Stimulated activated CD4-positive, alpha-beta T cell treated with anti-CD3 and anti-CD28 coated beads, Interleukin-15, amount 100 ng/mL, for 1 hour (primary cell): ENCODE measurements around the gene PKHD1.
"Not testable (repeated sequence)": the region's sequence is repeated elsewhere in the genome, so short reads cannot be mapped to it uniquely, and the experiment has no call there.

Experiments used
- DNase-seq, 2 donors: peaks; one replicate each; pipeline ENCODE4 v3.0.0-alpha.2; 2020; ENCODE audit warnings: low read depth in 1 of 2, low spot score in 1 of 2

The PKHD1 gene

GRCh38 chr6:51865176-51865575, 222.2 kb downstream of the PKHD1 start:
- DNase-seq: no peak

GRCh38 chr6:51857134-51857533, 230.3 kb downstream of the PKHD1 start:
- DNase-seq: no peak

GRCh38 chr6:51856508-51856907, 230.9 kb downstream of the PKHD1 start:
- no peak for DNase-seq

- no peak for DNase-seq
These were observed 231.9 kb downstream of the PKHD1 start for GRCh38 chr6:51855310-51856082.

GRCh38 chr6:51854876-51855275, 232.5 kb downstream of the PKHD1 start:
- no peak for DNase-seq

DNA sequence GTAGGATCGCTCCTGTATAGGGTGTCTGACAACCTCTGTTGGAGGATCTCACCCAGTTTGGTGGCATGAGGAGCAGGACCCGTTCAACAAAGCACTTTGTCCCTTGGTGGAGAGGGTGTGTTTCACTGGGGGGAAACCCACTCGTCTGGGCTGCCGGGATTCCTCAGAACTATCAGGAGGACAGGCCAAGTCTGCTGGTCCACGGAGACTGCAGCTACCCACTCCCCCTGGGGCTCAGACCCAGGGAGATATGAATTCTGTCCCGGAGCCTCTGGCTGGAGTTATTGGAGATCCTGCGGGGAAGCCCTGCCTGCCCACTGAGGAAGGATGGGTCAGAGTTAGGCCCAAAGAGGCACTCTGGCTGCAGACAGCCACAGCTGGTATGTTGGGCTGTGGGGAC, 233.1 kb downstream of the PKHD1 start:
- no peak for DNase-seq

- not testable (repeated sequence) for DNase-seq
These were observed 234.3 kb downstream of the PKHD1 start for GRCh38 chr6:51853109-51853508.

GRCh38 chr6:51846531-51846930, 240.9 kb downstream of the PKHD1 start:
- DNase-seq: no peak

- no peak for DNase-seq
These were observed 243.1 kb downstream of the PKHD1 start for GRCh38 chr6:51844336-51844735.

- DNase-seq: no peak
These were observed 243.9 kb downstream of the PKHD1 start for GRCh38 chr6:51843456-51844056.

GRCh38 chr6:51842804-51843378, 244.5 kb downstream of the PKHD1 start:
- DNase-seq: no peak

DNA sequence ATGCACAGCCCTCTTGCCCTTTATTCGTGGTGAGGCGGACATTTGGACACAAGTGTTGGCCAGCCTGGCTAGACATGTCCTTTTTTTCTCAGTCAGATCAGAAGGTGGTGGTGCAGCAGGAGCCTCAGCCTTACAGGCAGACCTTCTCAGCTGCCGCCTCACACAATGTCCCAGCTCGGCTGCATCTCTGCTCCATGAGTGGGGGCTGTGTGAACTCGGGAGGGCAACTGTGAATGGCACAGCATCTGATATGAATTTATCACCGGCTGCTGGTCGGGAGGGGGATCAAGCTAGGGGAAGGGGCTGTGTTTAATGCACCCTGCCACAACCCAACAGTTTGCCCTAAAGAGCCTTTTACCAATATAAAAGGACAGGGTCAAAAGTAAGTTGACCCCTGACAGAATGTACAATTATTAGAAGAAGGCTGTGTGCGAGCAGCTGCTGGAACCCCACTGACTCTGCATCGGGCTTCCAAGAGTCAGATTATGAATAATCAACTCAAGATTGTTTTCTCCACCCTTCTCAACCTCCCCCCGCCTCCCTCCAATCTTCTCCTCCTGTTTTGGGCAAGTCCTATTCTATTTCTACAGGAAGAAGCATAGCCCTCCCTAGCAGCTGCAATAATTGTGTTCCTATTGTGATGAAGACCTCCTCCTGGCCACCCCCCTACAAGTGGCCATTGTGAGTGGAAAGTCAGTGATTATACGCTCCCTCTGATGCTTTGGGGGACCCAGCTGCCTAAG, 245.2 kb downstream of the PKHD1 start:
- DNase-seq: no peak

- DNase-seq: no peak
These were observed 245.8 kb downstream of the PKHD1 start for GRCh38 chr6:51841626-51842025.

GRCh38 chr6:51839726-51840374, 247.6 kb downstream of the PKHD1 start:
- no peak for DNase-seq

DNA sequence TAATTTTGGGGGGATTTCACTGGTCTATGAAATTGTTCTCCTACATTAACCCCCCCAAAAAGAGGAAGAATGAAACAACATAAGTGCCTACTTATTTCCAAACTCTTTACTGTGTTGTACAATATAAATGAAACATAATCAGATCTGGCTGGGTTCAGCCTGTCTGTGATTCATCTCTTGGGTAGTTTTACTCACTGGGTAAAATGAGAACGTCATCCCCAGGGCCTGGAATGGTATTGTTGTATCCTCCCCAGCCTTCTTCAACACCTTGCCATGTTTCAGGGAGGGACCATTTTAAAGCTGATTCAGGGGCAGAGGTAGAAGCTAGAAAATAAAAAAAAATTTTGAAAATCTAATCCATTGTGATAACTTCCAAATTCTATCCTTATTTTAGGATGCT, 256.7 kb downstream of the PKHD1 start:
- no peak for DNase-seq

GRCh38 chr6:51827580-51827979, 259.8 kb downstream of the PKHD1 start:
- no peak for DNase-seq

GRCh38 chr6:51824940-51825339, 262.5 kb downstream of the PKHD1 start:
- no peak for DNase-seq

DNA sequence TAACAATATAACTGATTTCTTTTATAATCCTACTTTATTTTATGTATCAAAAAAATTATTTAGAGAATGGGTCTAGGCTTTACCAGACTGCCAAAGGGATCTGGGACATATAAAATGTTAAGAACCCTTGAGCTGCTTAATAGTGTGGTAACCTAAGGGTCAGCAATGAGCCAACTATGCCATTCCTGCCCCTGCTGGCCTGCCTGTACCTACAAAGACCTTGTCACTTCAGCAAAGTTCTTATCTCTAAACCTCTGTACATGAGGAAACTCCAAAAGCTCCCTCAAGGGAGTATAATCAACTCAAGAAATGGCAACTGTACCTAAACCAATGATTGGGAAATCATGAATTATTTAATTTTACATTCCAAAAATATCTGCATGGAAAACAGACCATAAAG, 266.9 kb downstream of the PKHD1 start:
- DNase-seq: no peak

DNA sequence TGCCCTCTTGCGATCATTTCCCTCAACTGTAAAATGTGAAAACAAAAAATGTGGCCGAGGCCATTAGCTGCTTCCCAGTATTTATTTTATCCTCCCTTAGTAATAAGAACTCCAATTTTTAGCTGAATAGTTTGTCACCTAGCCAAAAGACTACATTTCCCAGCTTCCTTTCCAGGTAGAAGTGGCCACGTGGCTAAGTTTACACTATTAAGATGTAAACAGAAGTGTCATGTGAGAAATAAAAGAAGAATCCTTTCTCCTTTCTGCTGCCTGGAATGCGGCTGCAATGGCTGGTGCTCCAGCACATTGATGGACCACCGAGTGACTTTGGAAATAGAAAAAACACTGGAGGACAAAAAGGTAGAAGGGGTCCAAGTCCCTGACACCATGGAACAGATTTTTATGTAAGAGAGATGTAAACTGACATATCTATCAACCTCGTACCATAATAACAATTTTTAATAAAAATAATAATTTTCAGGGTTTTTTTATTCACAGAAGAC, 268.8 kb downstream of the PKHD1 start:
- DNase-seq: no peak

DNA sequence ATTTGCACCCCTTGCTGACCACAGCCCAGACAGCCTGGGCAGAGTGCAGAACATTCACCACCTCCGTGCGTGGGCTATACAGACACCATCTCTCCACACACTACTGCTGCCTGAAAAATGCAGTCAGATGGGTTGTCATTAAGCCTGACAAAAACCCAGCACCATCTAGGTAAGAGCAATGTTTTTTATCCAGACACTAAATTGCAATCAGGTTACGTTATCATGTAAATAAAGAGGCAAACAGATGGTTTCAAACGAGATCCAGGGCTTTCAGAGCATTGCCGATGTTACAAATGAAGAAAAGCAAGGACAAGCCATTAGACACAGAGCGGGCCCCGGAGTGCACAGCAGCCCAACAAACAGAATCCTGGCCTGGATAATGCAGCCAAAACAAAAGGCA, 269.6 kb downstream of the PKHD1 start:
- DNase-seq: no peak

- no peak for DNase-seq
These were observed 273.0 kb downstream of the PKHD1 start for GRCh38 chr6:51814418-51814817.
